HepG2 (cell line): ENCODE results near the gene CDR2L. TPM values are rescaled to one million over a fixed set of nuclear protein-coding genes. Genes with fewer than 3 reads are reported as not detected.

Experiments
- ATAC-seq: fragments of 200-7000 bp; cut with Tn5 transposase; 3 replicates; pipeline ENCODE4 v1.9.1; 2020; ENCODE audit warnings: mild to moderate bottlenecking, moderate library complexity
- BruUV-seq: library from RNA; stranded (reverse); fragments of 400-500 nt; replicated peaks from 2 replicates; lab custom pipeline; 2021; lab: Mats Ljungman, UMichigan
- CTCF ChIA-PET: fragments of 300-600 bp; formaldehyde crosslinking; extraction: SDS; loops from one replicate; lab custom pipeline; 2021; ENCODE audit warnings: low total read pairs, inconsistent platforms, low intra/inter-chr PET ratio; lab: Yijun Ruan, JAX
- POLR2A ChIA-PET: fragments of 350-600 bp; sonication (Branson Sonifier 250); formaldehyde crosslinking; loops from one replicate; lab custom pipeline; 2020; ENCODE audit warnings: antibody characterized with exemption, inconsistent platforms; lab: Yijun Ruan, JAX
- DNase-seq: peaks from one replicate; pipeline ENCODE4 v3.0.0-alpha.2; 2015; ENCODE audit warnings: low spot score
- FAIRE-seq: peaks from 3 replicates; lab custom pipeline; 2011; peaks lifted over from hg19 to GRCh38; lab: Jason Lieb, UNC
- H2AFZ ChIP-seq: one replicate; pipeline ENCODE4 v1.6.1; 2011; ENCODE audit warnings: low read length, inconsistent platforms
- H3K27ac ChIP-seq: fragments of 300-600 bp; 3 replicates; pipeline ENCODE4 v1.8.0; 2011; ENCODE audit warnings: mixed run types, mild to moderate bottlenecking, mixed read lengths, low read length, inconsistent platforms; ENCODE audit not compliant: insufficient read depth; ENCODE audit errors: extremely low read length
- H3K27me3 ChIP-seq, 2 experiments: fragments of 200-600 bp in 1 of 2; 2 replicates in 1 of 2; 3 replicates in 1 of 2; pipeline versions ENCODE4 v1.6.0 to v1.8.0; 2011; ENCODE audit warnings: low read length in 2 of 2, mild to moderate bottlenecking in 2 of 2, moderate library complexity in 2 of 2, inconsistent platforms in 1 of 2; ENCODE audit not compliant: insufficient read depth in 2 of 2, control insufficient read depth in 1 of 2
- H3K36me3 ChIP-seq, 2 experiments: fragments of 200-600 bp in 1 of 2; replicated peaks in 1 of 2; 2 replicates in 1 of 2; 3 replicates in 1 of 2; pipeline versions ENCODE4 v1.5.1 to v1.8.0; 2011; ENCODE audit warnings: low read length in 2 of 2, inconsistent platforms in 1 of 2; ENCODE audit not compliant: insufficient read depth in 2 of 2, control insufficient read depth in 1 of 2
- H3K4me1 ChIP-seq: 2 replicates; pipeline ENCODE4 v1.5.1; 2012; ENCODE audit warnings: low read length, inconsistent platforms; ENCODE audit not compliant: insufficient read depth
- H3K4me2 ChIP-seq: 2 replicates; pipeline ENCODE4 v1.6.0; 2011; ENCODE audit warnings: low read depth, low read length, inconsistent platforms
- H3K4me3 ChIP-seq, 3 experiments: fragments of 200-600 bp in 1 of 3; sonication (generic), shearing (Covaris generic) in 1 of 3; replicated peaks in 1 of 3; 2 replicates each; pipeline ENCODE4 v1.5.1; 2011 to 2016; ENCODE audit warnings: low read length in 3 of 3, inconsistent platforms in 2 of 3, low read depth in 2 of 3, mild to moderate bottlenecking in 2 of 3, control low read depth in 1 of 3, mixed read lengths in 1 of 3; ENCODE audit not compliant: insufficient read depth in 1 of 3
- H3K79me2 ChIP-seq: one replicate; pipeline ENCODE4 v1.6.1; 2011; ENCODE audit warnings: low read length, inconsistent platforms; ENCODE audit not compliant: insufficient read depth
- H3K9ac ChIP-seq: 2 replicates; pipeline ENCODE4 v1.6.0; 2011; ENCODE audit warnings: mild to moderate bottlenecking, low read depth, low read length, inconsistent platforms; ENCODE audit not compliant: insufficient read depth
- H3K9me3 ChIP-seq: 2 replicates; pipeline ENCODE4 v1.5.1; 2012; ENCODE audit warnings: mild to moderate bottlenecking, low read length
- H4K20me1 ChIP-seq: 2 replicates; pipeline ENCODE4 v1.6.0; 2011; ENCODE audit warnings: inconsistent platforms, mild to moderate bottlenecking, low read length, moderate library complexity; ENCODE audit not compliant: insufficient read depth
- ATM ChIP-seq: fragments of 450-650 bp; IDR thresholded peaks from 2 replicates; pipeline ENCODE4 v1.7.1; 2017; ENCODE audit warnings: mild to moderate bottlenecking, borderline replicate concordance
- MIXL1 ChIP-seq: IDR thresholded peaks from 2 replicates; pipeline ENCODE4 v1.6.1; 2016
- SMAD3 ChIP-seq: sonication (generic); formaldehyde crosslinking; IDR thresholded peaks from 2 replicates; pipeline ENCODE4 v1.4.0; 2020; ENCODE audit warnings: missing genetic modification reagents
- ZNF235 ChIP-seq: sonication (generic); formaldehyde crosslinking; IDR thresholded peaks from 2 replicates; pipeline ENCODE4 v1.8.1; 2023; ENCODE audit warnings: mild to moderate bottlenecking, missing genetic modification reagents, borderline replicate concordance
- ZNF263 ChIP-seq: sonication (generic); formaldehyde crosslinking; IDR thresholded peaks from 2 replicates; pipeline ENCODE4 v1.4.0; 2020; ENCODE audit warnings: missing genetic modification reagents
- ZNF337 ChIP-seq: sonication (generic); formaldehyde crosslinking; IDR thresholded peaks from 2 replicates; pipeline ENCODE4 v1.5.1; 2020; ENCODE audit warnings: missing genetic modification reagents, low read depth, mild to moderate bottlenecking, borderline replicate concordance
- WGBS: methylation state at CpG from one replicate; pipeline ENCODE4 v1.1.6; 2017; ENCODE audit warnings: low lambda C conversion rate; 5-methylcytosine and 5-hydroxymethylcytosine counted together
- in situ Hi-C: cut with HindIII; loops from 2 replicates; pipeline ENCODE4 v1.10.0; 2017; ENCODE audit warnings: low pct_unique_long_range_greater_than_20kb; ENCODE audit not compliant: extremely low pct_ligation_motif_present
- intact Hi-C: fragments of 100-400 bp; cut with micrococcal nuclease; formaldehyde crosslinking; loops from one replicate; pipeline ENCODE4 v1.10.0; 2022; ENCODE audit not compliant: unreplicated experiment
- polyA plus RNA-seq, 8 experiments: library from polyadenylated mRNA; depleted of rRNA in 3 of 8; stranded (reverse) in 7 of 8; unstranded in 1 of 8; fragments of >200 nt; fragmentation: Illumina TruSeq in 4 of 8; extraction: Trizol in 4 of 8; gene quantifications; 2 replicates each; pipeline versions ENCODE4 v1.2.1 to v1.2.3, GENCODE V29; 2011 to 2016; ENCODE audit warnings: low read depth in 4 of 8, missing spikeins in 1 of 8, mixed read lengths in 1 of 8; ENCODE audit not compliant: insufficient read depth in 1 of 8
- total RNA-seq, 5 experiments: library from RNA; depleted of rRNA; stranded (reverse); fragments of >200 nt; fragmentation: Illumina TruSeq; extraction: Trizol; gene quantifications; 2 replicates each; pipeline ENCODE4 v1.2.3, GENCODE V29; 2016; ENCODE audit warnings: low read depth in 1 of 5
- TF ChIP-seq, protein P1 (sequence below): sonication (generic); formaldehyde crosslinking; IDR thresholded peaks from 2 replicates; pipeline ENCODE4 v1.9.0; 2021; ENCODE audit warnings: missing genetic modification reagents, borderline replicate concordance
- TF ChIP-seq, protein P2 (sequence below): IDR thresholded peaks from 2 replicates; pipeline ENCODE4 v1.6.1; 2016; ENCODE audit warnings: control low read depth
- TF ChIP-seq, protein P3 (sequence below): sonication (generic); formaldehyde crosslinking; IDR thresholded peaks from 2 replicates; pipeline ENCODE4 v1.9.0; 2021; ENCODE audit warnings: mild to moderate bottlenecking, missing genetic modification reagents

Gene CDR2L
- total and polyA plus RNA-seq, 2 of the 13 experiments (the other 11 are each of a cell fraction or from before 2014, with no cell fraction given), result 1.9 to 2.1 TPM

DNA sequence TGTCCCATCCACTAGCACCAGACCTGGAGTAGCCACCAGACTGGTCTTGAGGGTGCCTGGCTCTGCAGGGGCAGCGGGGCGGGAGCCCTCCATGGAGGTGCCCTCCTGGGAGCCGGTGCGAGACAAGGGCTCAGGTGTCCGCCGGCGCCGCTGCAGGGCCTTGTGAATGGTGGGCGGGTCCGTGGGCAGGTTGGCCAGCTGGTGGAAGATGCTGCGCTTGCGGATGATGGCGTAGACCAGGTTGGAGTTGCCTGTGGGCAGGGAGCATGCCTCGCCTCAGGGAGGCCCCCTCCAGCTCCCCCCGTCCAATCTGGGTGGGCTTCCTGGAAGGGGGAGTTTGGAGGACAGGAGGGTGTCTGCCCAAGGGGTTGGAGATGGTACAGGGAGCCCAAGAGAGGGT is 33.3 kb upstream of the CDR2L start (continued):
- TF ChIP-seq, protein P1, sequence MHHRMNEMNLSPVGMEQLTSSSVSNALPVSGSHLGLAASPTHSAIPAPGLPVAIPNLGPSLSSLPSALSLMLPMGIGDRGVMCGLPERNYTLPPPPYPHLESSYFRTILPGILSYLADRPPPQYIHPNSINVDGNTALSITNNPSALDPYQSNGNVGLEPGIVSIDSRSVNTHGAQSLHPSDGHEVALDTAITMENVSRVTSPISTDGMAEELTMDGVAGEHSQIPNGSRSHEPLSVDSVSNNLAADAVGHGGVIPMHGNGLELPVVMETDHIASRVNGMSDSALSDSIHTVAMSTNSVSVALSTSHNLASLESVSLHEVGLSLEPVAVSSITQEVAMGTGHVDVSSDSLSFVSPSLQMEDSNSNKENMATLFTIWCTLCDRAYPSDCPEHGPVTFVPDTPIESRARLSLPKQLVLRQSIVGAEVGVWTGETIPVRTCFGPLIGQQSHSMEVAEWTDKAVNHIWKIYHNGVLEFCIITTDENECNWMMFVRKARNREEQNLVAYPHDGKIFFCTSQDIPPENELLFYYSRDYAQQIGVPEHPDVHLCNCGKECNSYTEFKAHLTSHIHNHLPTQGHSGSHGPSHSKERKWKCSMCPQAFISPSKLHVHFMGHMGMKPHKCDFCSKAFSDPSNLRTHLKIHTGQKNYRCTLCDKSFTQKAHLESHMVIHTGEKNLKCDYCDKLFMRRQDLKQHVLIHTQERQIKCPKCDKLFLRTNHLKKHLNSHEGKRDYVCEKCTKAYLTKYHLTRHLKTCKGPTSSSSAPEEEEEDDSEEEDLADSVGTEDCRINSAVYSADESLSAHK, result no peak
- TF ChIP-seq, protein P2, sequence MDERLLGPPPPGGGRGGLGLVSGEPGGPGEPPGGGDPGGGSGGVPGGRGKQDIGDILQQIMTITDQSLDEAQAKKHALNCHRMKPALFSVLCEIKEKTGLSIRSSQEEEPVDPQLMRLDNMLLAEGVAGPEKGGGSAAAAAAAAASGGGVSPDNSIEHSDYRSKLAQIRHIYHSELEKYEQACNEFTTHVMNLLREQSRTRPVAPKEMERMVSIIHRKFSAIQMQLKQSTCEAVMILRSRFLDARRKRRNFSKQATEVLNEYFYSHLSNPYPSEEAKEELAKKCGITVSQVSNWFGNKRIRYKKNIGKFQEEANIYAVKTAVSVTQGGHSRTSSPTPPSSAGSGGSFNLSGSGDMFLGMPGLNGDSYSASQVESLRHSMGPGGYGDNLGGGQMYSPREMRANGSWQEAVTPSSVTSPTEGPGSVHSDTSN (CRISPR knock-in tag), result no peak
- TF ChIP-seq ZNF337 (CRISPR knock-in tag) (no peak), ZNF263 (CRISPR knock-in tag) (no peak)
- TF ChIP-seq, all 625 proteins: peak for 0

DNA sequence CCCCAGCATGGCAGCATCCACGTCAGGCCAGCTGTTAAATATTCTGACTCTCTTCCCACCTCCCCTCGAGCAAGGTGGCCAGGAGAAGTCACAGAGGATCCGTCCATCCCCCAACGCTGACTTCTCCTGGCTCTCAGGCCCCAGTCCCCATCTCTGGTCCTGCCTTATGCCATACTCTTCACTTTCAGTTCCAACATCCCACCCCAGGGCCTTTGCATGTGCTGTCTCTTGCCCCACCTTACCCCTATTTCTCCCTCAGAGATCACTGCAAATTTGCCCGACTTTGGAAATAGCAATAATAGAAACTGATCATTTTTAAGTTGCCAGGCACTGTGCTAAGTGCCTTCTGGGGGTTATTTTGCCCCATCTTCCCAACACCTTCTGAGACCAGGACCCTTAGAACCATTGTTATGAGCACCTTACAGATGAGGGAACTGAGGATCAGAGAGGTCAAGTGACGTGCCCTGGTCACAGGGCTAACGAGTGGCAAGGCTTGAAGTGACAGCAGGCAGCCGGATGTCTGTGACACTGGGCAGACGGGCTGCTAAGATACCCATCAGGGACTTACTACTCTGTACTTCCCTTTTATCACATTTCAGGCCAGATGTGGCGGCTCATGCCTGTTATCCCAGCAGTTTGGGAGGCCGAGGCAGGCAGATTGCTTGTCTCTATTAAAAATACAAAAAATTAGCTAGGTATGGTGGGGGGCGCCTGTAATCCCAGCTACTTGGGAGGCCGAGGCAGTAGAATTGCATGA is 32.6 kb upstream of the CDR2L start:
- ChIA-PET CTCF (no interaction called here), POLR2A (no interaction called here)
- Histone ChIP-seq H3K4me3 (no peak overlapping the region), H3K4me1 (peaks cover 10% of the 10 kb centered on the region), H3K9me3 (no peaks in the 10 kb centered on the region), H3K27ac (no peak overlapping the region), H4K20me1 (no peaks in the 10 kb centered on the region), H3K79me2 (no peaks in the 10 kb centered on the region), H3K27me3 (peaks cover 6 to 30% of the 10 kb centered on the region in 2 experiments; a peak in 4 of 5 replicates), H2AFZ (no peak overlapping the region), H3K9ac (no peak overlapping the region), H3K4me2 (no peak overlapping the region), H3K36me3 (no peaks in the 10 kb centered on the region)
- intact Hi-C loops (no loop called here), in situ Hi-C loops (loop anchor here (5.0 kb wide), 2 partner anchors 33 to 153 kb away; partner anchors contain the start of genes OTOP2 and USH1G)
- DNase-seq (no peak), ATAC-seq (no peak), FAIRE-seq (no peak)
- no TSS peak for BruUV-seq
- 33% methylated on average over 13 of the region's 13 CpGs for WGBS
- TF ChIP-seq ZNF337 (CRISPR knock-in tag) (no peak), SMAD3 (CRISPR knock-in tag) (no peak), ATM (no peak), MIXL1 (CRISPR knock-in tag) (no peak), ZNF235 (CRISPR knock-in tag) (no peak)
- TF ChIP-seq, protein P3, sequence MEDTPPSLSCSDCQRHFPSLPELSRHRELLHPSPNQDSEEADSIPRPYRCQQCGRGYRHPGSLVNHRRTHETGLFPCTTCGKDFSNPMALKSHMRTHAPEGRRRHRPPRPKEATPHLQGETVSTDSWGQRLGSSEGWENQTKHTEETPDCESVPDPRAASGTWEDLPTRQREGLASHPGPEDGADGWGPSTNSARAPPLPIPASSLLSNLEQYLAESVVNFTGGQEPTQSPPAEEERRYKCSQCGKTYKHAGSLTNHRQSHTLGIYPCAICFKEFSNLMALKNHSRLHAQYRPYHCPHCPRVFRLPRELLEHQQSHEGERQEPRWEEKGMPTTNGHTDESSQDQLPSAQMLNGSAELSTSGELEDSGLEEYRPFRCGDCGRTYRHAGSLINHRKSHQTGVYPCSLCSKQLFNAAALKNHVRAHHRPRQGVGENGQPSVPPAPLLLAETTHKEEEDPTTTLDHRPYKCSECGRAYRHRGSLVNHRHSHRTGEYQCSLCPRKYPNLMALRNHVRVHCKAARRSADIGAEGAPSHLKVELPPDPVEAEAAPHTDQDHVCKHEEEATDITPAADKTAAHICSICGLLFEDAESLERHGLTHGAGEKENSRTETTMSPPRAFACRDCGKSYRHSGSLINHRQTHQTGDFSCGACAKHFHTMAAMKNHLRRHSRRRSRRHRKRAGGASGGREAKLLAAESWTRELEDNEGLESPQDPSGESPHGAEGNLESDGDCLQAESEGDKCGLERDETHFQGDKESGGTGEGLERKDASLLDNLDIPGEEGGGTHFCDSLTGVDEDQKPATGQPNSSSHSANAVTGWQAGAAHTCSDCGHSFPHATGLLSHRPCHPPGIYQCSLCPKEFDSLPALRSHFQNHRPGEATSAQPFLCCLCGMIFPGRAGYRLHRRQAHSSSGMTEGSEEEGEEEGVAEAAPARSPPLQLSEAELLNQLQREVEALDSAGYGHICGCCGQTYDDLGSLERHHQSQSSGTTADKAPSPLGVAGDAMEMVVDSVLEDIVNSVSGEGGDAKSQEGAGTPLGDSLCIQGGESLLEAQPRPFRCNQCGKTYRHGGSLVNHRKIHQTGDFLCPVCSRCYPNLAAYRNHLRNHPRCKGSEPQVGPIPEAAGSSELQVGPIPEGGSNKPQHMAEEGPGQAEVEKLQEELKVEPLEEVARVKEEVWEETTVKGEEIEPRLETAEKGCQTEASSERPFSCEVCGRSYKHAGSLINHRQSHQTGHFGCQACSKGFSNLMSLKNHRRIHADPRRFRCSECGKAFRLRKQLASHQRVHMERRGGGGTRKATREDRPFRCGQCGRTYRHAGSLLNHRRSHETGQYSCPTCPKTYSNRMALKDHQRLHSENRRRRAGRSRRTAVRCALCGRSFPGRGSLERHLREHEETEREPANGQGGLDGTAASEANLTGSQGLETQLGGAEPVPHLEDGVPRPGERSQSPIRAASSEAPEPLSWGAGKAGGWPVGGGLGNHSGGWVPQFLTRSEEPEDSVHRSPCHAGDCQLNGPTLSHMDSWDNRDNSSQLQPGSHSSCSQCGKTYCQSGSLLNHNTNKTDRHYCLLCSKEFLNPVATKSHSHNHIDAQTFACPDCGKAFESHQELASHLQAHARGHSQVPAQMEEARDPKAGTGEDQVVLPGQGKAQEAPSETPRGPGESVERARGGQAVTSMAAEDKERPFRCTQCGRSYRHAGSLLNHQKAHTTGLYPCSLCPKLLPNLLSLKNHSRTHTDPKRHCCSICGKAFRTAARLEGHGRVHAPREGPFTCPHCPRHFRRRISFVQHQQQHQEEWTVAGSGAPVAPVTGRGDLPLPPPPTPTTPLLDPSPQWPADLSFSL (CRISPR knock-in tag), result no peak
